Activated T-helper 17 cell treated with anti-CD3 and anti-CD28 coated beads, Interleukin-2, amount 50 U/mL, for 72 hours (primary cell): ENCODE data around the gene BLTP3B. TPM values are rescaled to one million over a fixed set of nuclear protein-coding genes. Genes with fewer than 3 reads are reported as not detected.

Experiments used
- ATAC-seq: fragments of 150-1000 bp; cut with Tn5 transposase; replicated peaks from 2 replicates; pipeline ENCODE4 v1.10.0; 2021; ENCODE audit warnings: mild to moderate bottlenecking, moderate library complexity
- H3K27ac Mint-ChIP-seq: one replicate; pipeline ENCODE4 v1.8.0; 2022; ENCODE audit warnings: mixed read lengths
- H3K27me3 Mint-ChIP-seq: one replicate; pipeline ENCODE4 v1.8.0; 2022; ENCODE audit warnings: mixed read lengths
- H3K36me3 Mint-ChIP-seq: one replicate; pipeline ENCODE4 v1.8.0; 2022; ENCODE audit warnings: low read depth, mild to moderate bottlenecking, mixed read lengths
- H3K4me1 Mint-ChIP-seq: one replicate; pipeline ENCODE4 v1.8.0; 2022; ENCODE audit warnings: mixed read lengths
- H3K4me3 Mint-ChIP-seq: one replicate; pipeline ENCODE4 v1.8.0; 2022; ENCODE audit warnings: mild to moderate bottlenecking, mixed read lengths
- H3K9me3 Mint-ChIP-seq: one replicate; pipeline ENCODE4 v1.8.0; 2022; ENCODE audit warnings: mixed read lengths
- total RNA-seq, 2 donors: library from RNA; stranded (reverse); gene quantifications; one replicate each; pipeline ENCODE4 v1.2.3, GENCODE V29; 2022

The BLTP3B gene
- total RNA-seq, 2 donors from 2014 or later = 45.6 to 51.1 TPM

- H3K27me3 Mint-ChIP-seq = no peaks in the 10 kb centered on the region
- peaks cover 11% of the 10 kb centered on the region for H3K9me3 Mint-ChIP-seq
- no peak for ATAC-seq
- H3K27ac Mint-ChIP-seq = no peak overlapping the region
- H3K36me3 Mint-ChIP-seq = peaks cover 62% of the 10 kb centered on the region
- H3K4me3 Mint-ChIP-seq = no peak overlapping the region
- peaks cover 22% of the 10 kb centered on the region for H3K4me1 Mint-ChIP-seq
These were observed 32.4 kb downstream of the BLTP3B start for GRCh38 chr12:100110276-100110675.

- Mint-ChIP-seq H3K27ac (no peak overlapping the region), H3K9me3 (peaks cover 11% of the 10 kb centered on the region), H3K4me1 (peaks cover 10% of the 10 kb centered on the region), H3K36me3 (peaks cover 83% of the 10 kb centered on the region), H3K27me3 (no peaks in the 10 kb centered on the region), H3K4me3 (no peak overlapping the region)
- no peak for ATAC-seq
These were observed 35.8 kb downstream of the BLTP3B start for GRCh38 chr12:100106861-100107260.

DNA sequence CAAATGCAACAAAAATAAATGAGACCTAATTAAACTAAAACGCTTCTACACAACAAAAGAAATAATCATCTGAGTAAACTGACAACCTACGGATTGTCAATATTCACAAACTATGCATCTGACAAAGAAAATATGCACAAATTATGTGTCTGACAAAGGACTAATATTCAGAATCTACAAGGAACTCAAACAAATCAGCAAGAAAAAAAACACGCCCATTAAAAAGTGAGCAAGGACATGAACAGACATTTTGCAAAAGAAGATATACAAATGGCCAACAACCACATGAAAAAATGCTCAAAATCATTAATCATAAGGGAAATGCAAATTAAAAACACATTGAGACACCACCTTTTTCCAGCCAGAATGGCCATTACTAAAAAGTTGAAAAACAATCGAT is 37.0 kb downstream of the BLTP3B start:
- Mint-ChIP-seq H3K27ac (no peak overlapping the region), H3K4me1 (peaks cover 12% of the 10 kb centered on the region)

DNA sequence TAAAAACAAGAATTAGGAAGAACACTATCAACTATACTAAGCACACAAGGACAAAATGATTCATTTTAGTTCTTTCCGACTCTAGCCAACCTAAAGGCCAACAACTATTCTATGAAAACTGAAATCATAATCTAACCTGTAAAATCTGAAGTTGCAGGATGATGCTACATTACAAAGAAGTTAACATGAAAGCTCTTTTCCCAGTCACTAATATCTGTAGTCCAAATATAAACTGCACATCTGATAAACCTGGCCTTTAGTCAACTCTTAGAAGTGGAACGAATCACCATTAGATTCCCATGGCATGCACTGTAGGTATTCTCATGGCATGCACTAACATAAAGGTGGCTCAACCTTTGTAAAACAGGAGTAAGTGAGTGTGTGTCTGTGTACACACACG is 41.7 kb downstream of the BLTP3B start:
- H3K9me3 Mint-ChIP-seq = no peaks in the 10 kb centered on the region
- H3K4me1 Mint-ChIP-seq = peaks cover 5% of the 10 kb centered on the region
- ATAC-seq = peak; percentile 77
- no peak overlapping the region for H3K4me3 Mint-ChIP-seq
- H3K36me3 Mint-ChIP-seq = peaks cover 98% of the 10 kb centered on the region
- no peaks in the 10 kb centered on the region for H3K27me3 Mint-ChIP-seq
- no peak overlapping the region for H3K27ac Mint-ChIP-seq

More for the DNA sequence above, 37.0 kb downstream of the BLTP3B start:
- H3K36me3 Mint-ChIP-seq = peaks cover 95% of the 10 kb centered on the region
- peaks cover 11% of the 10 kb centered on the region for H3K9me3 Mint-ChIP-seq
- no peak overlapping the region for H3K4me3 Mint-ChIP-seq
- ATAC-seq = no peak
- no peaks in the 10 kb centered on the region for H3K27me3 Mint-ChIP-seq

Other genes with a start within 250 kb of the BLTP3B start
- 1 to 10 TPM; 1.8 to 2.0 TPM for gene ANKS1B, start 157.9 kb downstream of the BLTP3B start, total RNA-seq
- 10 to 100 TPM; 31.0 to 40.6 TPM for gene ACTR6, start 57.9 kb upstream of the BLTP3B start, total RNA-seq
- 1 to 10 TPM; 2.4 TPM for gene DEPDC4, start 124.2 kb upstream of the BLTP3B start, total RNA-seq
- gene SCYL2, start 124.3 kb upstream of the BLTP3B start, total RNA-seq = 10 to 100 TPM; 18.7 to 31.2 TPM
- not detected for gene SLC17A8, start 214.2 kb upstream of the BLTP3B start, total RNA-seq